Left lung (tissue), 10 donors: Measurements from ENCODE around the gene SLC10A7. TPM values are rescaled to one million over a fixed set of nuclear protein-coding genes. Genes with fewer than 3 reads are reported as not detected.

Experiments used
- ATAC-seq: fragments of 200-7000 bp; cut with Tn5 transposase; one replicate; pipeline ENCODE4 v1.9.1; 2020; ENCODE audit warnings: moderate library complexity
- DNase-seq, 4 donors: peaks; one replicate each; pipeline ENCODE4 v3.0.0-alpha.2; 2013 to 2020
- H3K27ac ChIP-seq, 2 donors: fragments of 200-600 bp; sonication (generic) in 1 of 2; one replicate each; pipeline versions ENCODE4 v1.5.0 to v1.8.0; 2020 to 2021
- H3K27me3 ChIP-seq, 2 donors: fragments of 200-600 bp; sonication (generic) in 1 of 2; one replicate each; pipeline versions ENCODE4 v1.5.0 to v1.8.0; 2020 to 2021
- H3K36me3 ChIP-seq, 2 donors: fragments of 200-600 bp; sonication (generic) in 1 of 2; one replicate each; pipeline versions ENCODE4 v1.5.0 to v1.8.0; 2020 to 2021
- H3K4me1 ChIP-seq, 2 donors: fragments of 200-600 bp; one replicate each; pipeline ENCODE4 v1.8.0; 2021
- H3K4me3 ChIP-seq, 2 donors: fragments of 200-600 bp; sonication (generic) in 1 of 2; one replicate each; pipeline versions ENCODE4 v1.5.0 to v1.8.0; 2020 to 2021; ENCODE audit warnings: mild to moderate bottlenecking in 1 of 2
- H3K9me3 ChIP-seq, 2 donors: fragments of 200-600 bp; sonication (generic) in 1 of 2; one replicate each; pipeline versions ENCODE4 v1.5.0 to v1.8.0; 2020 to 2021
- intact Hi-C, 2 donors: fragments of 100-400 bp; cut with DNase I; formaldehyde crosslinking; loops; one replicate each; pipeline versions ENCODE4 v1.11.2 to v1.14.2; 2022
- polyA plus RNA-seq, 6 donors: library from polyadenylated mRNA; unstranded; fragments of 120-200 nt; gene quantifications; one replicate each; pipeline ENCODE4 v1.2.1, GENCODE V29; 2013; ENCODE audit not compliant: insufficient read length in 6 of 6
- total RNA-seq, 2 donors: library from RNA; stranded (reverse); fragmentation: NEBNext Ultra II Directional; extraction: Animal tissue kit (Norgen Biotek cat#: 25700); gene quantifications; one replicate each; pipeline ENCODE4 v1.2.1, GENCODE V29; 2021
- TF ChIP-seq, protein P1 (sequence below), 2 donors: fragments of 200-600 bp; sonication (generic) in 1 of 2; IDR thresholded peaks; one replicate each; pipeline versions ENCODE4 v1.5.0 to v1.8.0; 2021; ENCODE audit warnings: antibody characterized with exemption in 2 of 2
- donor health status: DM: no; HTN: yes; CAD: no.
- donor health status: DM: no; HTN: no; CAD: no.

The SLC10A7 gene
- total and polyA plus RNA-seq, 8 donors, result 16.3 to 22.0 (median 18.1) TPM

DNA sequence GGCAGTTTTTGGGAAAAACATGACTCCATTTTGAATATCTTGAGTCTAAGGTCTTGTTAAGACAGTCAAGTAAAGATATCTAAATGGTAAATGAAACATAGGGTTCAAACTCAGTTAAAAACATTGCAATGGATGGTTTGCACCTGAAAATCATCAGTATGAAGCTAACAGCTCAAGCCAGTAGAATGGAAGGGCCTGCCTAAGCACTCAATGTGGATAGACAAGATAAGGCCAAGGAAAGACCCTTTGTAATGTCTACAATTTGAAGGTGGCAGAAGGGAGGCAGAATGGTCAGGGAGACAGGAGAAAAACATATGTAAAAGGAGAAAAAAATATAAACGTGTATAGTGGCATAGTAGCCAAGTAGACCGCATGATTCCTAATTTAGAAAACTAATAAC, 229.2 kb downstream of the SLC10A7 start:
- no peak overlapping the region for H3K4me3 ChIP-seq

DNA sequence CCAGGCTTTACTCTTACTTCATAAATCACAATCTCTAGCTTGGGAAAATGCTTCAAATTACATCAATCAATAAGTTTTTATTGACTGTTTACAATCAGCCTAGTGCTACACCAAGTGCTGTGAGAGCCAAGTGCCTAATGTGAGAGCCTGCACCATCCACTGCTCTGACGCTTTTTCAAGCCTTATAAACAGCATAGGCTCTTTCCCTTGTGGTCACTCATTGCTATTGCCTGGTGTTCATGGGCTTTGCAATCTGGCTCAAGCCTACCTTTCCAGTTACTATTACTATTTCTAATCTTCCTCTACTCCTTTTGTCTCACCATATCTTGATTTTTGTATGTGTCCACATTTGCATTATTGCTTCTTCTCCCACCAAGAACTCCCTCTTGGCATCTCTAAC, 230.4 kb downstream of the SLC10A7 start:
- no peak overlapping the region for H3K4me3 ChIP-seq
- TF ChIP-seq, protein P1, sequence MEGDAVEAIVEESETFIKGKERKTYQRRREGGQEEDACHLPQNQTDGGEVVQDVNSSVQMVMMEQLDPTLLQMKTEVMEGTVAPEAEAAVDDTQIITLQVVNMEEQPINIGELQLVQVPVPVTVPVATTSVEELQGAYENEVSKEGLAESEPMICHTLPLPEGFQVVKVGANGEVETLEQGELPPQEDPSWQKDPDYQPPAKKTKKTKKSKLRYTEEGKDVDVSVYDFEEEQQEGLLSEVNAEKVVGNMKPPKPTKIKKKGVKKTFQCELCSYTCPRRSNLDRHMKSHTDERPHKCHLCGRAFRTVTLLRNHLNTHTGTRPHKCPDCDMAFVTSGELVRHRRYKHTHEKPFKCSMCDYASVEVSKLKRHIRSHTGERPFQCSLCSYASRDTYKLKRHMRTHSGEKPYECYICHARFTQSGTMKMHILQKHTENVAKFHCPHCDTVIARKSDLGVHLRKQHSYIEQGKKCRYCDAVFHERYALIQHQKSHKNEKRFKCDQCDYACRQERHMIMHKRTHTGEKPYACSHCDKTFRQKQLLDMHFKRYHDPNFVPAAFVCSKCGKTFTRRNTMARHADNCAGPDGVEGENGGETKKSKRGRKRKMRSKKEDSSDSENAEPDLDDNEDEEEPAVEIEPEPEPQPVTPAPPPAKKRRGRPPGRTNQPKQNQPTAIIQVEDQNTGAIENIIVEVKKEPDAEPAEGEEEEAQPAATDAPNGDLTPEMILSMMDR (IDR thresholded peaks at IDR 0.05), result no peak
- H3K36me3 ChIP-seq, result no peaks in the 10 kb centered on the region
- intact Hi-C loops, result no loop called here
- H3K27ac ChIP-seq, result no peak overlapping the region
- H3K9me3 ChIP-seq, result no peaks in the 10 kb centered on the region
- H3K4me1 ChIP-seq, result no peaks in the 10 kb centered on the region
- DNase-seq (no peak), ATAC-seq (no peak)
- H3K27me3 ChIP-seq, result no peaks in the 10 kb centered on the region

More for the DNA sequence above, 229.2 kb downstream of the SLC10A7 start:
- TF ChIP-seq, protein P1 (IDR thresholded peaks at IDR 0.05), result no peak
- H3K27ac ChIP-seq, result no peak overlapping the region
- intact Hi-C loops, result no loop called here
- DNase-seq, result no peak
- no peaks in the 10 kb centered on the region for H3K9me3 ChIP-seq
- no peak for ATAC-seq
- no peaks in the 10 kb centered on the region for H3K4me1 ChIP-seq
- no peaks in the 10 kb centered on the region for H3K36me3 ChIP-seq
- no peaks in the 10 kb centered on the region for H3K27me3 ChIP-seq

DNA sequence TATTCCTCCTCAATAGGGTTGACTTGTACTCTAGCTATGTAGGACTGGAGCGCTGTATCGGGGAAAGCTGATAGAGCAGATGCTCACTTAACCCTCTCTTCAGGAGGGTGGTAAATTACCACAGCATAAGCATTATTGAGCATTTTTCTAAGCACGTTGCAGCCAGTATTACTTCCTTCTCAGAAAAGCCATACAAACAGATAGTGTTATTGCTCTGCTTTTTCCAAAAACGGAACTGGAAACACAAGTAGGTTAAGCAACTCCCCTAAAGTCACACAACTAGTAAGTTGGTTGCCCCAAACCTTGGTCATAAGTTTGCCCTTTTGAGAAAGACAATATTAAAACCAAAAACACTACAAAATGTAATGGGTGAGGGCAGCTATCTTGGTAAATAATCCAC, 233.5 kb downstream of the SLC10A7 start:
- DNase-seq (no peak), ATAC-seq (peak; percentile 21)
- TF ChIP-seq, protein P1 (IDR thresholded peaks at IDR 0.05), result no peak
- Histone ChIP-seq H3K9me3 (no peaks in the 10 kb centered on the region), H3K27ac (peak overlapping the region in 1 of 2 donors; percentile 69), H3K36me3 (no peaks in the 10 kb centered on the region), H3K4me1 (peaks cover 0 to 8% of the 10 kb centered on the region in 2 donors), H3K27me3 (no peaks in the 10 kb centered on the region), H3K4me3 (no peak overlapping the region)
- intact Hi-C loops, result no loop called here

DNA sequence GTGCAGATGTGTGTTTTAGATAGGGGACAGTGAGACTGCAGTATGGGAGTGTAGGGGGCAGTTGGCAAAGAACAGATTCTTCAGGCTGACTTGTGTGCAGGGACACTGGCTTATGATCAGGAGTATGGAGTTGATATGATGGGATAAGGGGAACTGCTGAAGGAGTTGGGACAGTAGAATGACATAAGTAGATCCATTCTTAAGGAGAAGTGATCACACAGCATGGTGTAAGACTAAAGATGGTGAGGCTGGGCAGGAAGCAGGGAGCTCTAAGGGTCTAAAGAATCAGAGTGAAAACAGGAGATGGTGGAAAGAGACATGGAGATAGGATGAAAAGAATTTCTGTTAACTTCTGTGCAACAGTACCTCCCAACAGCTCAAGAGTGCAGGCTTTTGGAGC, 236.7 kb downstream of the SLC10A7 start:
- H3K9me3 ChIP-seq, result no peaks in the 10 kb centered on the region
- H3K27ac ChIP-seq, result no peak overlapping the region
- DNase-seq, result no peak

DNA sequence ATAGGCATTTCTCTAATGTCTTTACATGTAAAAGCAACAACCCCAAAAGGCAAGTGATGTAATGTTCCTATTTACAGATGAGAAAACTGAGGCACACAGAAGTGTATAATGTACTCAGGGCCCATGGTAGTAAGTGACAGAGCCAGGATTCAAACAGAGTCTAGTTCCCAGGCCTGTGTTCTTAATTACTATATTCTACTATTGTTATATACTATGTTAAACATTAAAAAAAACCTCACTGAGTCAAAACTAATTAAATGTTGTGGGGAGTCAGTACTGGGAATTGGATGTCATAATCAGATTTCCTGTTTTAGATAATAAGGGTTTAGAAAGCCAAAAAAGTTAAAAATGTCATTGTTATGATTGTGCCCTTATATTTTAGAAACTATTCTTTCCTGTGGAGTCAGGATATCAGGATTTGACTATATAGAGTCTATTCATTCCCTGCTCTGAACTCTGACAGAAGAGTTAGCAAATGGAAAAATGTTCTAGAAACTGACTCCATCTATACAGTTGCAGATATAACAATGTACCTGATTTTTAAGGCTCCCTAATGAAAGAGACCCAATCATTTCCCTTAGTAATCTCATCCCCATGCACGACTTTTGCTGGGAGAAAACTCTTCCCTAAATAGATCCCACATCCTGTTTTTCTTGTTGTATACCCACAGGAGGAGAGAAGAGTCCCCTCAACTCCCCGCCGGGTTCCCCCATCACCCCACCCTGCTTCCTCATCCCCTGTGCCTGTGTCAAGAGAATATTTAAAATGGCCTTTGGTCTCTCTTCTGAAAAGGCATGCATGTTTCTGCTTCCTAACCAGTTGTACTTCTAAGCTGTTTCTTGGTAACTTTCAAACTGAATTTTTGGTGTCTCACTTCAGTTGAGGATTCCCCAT, 237.7 kb downstream of the SLC10A7 start:
- ATAC-seq (no peak), DNase-seq (no peak)
- H3K4me1 ChIP-seq, result peaks cover 0 to 8% of the 10 kb centered on the region in 2 donors
- no peaks in the 10 kb centered on the region for H3K9me3 ChIP-seq
- H3K27ac ChIP-seq, result peak overlapping the region in 1 of 2 donors; percentile 9
- H3K36me3 ChIP-seq, result no peaks in the 10 kb centered on the region
- TF ChIP-seq, protein P1 (IDR thresholded peaks at IDR 0.05), result no peak
- H3K4me3 ChIP-seq, result no peak overlapping the region
- H3K27me3 ChIP-seq, result no peaks in the 10 kb centered on the region
- intact Hi-C loops, result no loop called here

More for the DNA sequence above, 236.7 kb downstream of the SLC10A7 start:
- intact Hi-C loops, result no loop called here
- no peak for ATAC-seq
- TF ChIP-seq, protein P1 (IDR thresholded peaks at IDR 0.05), result no peak
- H3K27me3 ChIP-seq, result no peaks in the 10 kb centered on the region
- peaks cover 0 to 8% of the 10 kb centered on the region in 2 donors for H3K4me1 ChIP-seq
- H3K4me3 ChIP-seq, result no peak overlapping the region
- H3K36me3 ChIP-seq, result no peaks in the 10 kb centered on the region
